Spleen (tissue), 7 donors: ENCODE data around the gene ODF4.

ENCODE experiments used
- POLR2A ChIP-seq, 3 donors: fragments of 450-650 bp; IDR thresholded peaks; one replicate each; pipeline ENCODE4 v1.5.1; 2017; ENCODE audit warnings: antibody characterized with exemption in 3 of 3, mild to moderate bottlenecking in 1 of 3
- TF ChIP-seq, protein P1 (sequence below), 11 experiments: fragments of 200-600 bp in 7 of 11; fragments of 450-650 bp in 4 of 11; sonication (generic) in 4 of 11; IDR thresholded peaks in 8 of 11; conservative IDR thresholded peaks in 3 of 11; 1 replicate in 7 of 11; 2 replicates in 4 of 11; pipeline versions ENCODE4 v1.4.0 to v1.8.0; 2016 to 2021; ENCODE audit warnings: antibody characterized with exemption in 11 of 11, inconsistent platforms in 4 of 11, mild to moderate bottlenecking in 1 of 11
- donor health status: DM: no; HTN: no; CAD: no; lungs with moderate emphysema.
- donor health status: DM: no; HTN: no; CAD: no.
- donor health status: DM: no; HTN: no; CAD: no.

DNA sequence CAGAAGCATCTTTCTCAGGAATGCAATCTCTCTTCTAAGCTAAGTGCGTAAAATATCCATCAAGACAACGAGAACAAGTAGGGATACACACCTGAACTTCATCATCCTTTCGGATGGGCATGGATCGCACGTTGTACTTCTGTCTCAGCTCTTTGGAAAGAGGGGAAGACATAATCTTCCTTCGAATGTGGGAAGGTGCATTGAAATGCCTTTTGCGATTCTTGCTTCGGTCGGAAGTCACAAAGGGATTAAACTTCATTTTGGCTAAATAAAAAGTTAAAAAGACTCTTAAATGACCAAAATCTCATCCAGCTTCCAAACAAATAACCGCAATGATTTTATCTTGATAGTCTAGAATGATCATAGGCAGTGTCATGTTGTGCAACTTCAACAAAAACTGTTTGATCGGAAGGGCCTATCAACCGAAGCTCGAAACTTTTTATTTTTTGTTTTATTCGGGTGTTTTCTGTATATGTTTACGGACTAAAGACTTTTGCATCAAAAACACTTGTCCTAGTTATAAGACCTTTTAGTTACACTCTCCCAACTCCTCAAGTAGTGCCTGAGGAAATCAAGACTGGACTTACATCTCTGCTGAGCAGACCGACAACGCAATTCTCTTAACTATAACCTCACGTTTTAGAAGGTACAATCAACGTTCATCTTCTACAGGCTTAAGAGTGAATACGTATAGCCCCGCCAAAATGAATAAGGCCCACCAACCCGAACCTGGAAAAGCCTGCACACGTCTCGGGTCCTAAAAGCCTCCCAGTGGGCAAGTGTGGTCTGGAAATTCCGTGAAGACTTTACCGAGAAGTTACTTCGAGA lies 42.6 kb downstream of the ODF4 start:
- TF ChIP-seq, protein P1, sequence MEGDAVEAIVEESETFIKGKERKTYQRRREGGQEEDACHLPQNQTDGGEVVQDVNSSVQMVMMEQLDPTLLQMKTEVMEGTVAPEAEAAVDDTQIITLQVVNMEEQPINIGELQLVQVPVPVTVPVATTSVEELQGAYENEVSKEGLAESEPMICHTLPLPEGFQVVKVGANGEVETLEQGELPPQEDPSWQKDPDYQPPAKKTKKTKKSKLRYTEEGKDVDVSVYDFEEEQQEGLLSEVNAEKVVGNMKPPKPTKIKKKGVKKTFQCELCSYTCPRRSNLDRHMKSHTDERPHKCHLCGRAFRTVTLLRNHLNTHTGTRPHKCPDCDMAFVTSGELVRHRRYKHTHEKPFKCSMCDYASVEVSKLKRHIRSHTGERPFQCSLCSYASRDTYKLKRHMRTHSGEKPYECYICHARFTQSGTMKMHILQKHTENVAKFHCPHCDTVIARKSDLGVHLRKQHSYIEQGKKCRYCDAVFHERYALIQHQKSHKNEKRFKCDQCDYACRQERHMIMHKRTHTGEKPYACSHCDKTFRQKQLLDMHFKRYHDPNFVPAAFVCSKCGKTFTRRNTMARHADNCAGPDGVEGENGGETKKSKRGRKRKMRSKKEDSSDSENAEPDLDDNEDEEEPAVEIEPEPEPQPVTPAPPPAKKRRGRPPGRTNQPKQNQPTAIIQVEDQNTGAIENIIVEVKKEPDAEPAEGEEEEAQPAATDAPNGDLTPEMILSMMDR (IDR thresholded peaks at IDR 0.05 in 8 of 11, conservative IDR thresholded peaks at IDR 0.05 in 3 of 11): no peak
- no peak for TF ChIP-seq POLR2A (IDR thresholded peaks at IDR 0.05)
